ENCODE measurements around the gene FBXO30.
A peak's percentile ranks its signal among the peaks of the same experiment; 100 is the strongest.

FBXO30 gene

GRCh38 chr6:145839653-145840052 is 25.1 kb upstream of the FBXO30 start:
- no peak overlapping the region for H3K27ac ChIP-seq (ENCODE audit: low read length)
- no peak overlapping the region for H3K4me2 ChIP-seq (ENCODE audit: insufficient read depth, low read length)
- no peaks in the 10 kb centered on the region for H3K9me3 ChIP-seq (ENCODE audit: insufficient read depth, low read length, severe bottlenecking)
- H3K4me3 ChIP-seq (ENCODE audit: low read depth in 1 of 2, low read length in 2 of 2): no peak overlapping the region
- no peaks in the 10 kb centered on the region for H3K79me2 ChIP-seq (ENCODE audit: insufficient read depth, low read length)
- ATAC-seq (ENCODE audit: insufficient read depth, low read depth): no peak
- H3K27me3 ChIP-seq (ENCODE audit: insufficient read depth, low read length, poor library complexity): no peaks in the 10 kb centered on the region
- H2AFZ ChIP-seq (ENCODE audit: low read depth, low read length): no peak overlapping the region
- H3K36me3 ChIP-seq (ENCODE audit: insufficient read depth, low read length): no peaks in the 10 kb centered on the region
- H4K20me1 ChIP-seq (ENCODE audit: insufficient read depth, low read length): no peaks in the 10 kb centered on the region
- H3K9ac ChIP-seq (ENCODE audit: low read depth, low read length): no peak overlapping the region
- H3K4me1 ChIP-seq (ENCODE audit: insufficient read depth, low read length): no peaks in the 10 kb centered on the region
- no peak for DNase-seq
- no peak for TF ChIP-seq EZH2 (IDR thresholded peaks at IDR 0.05; ENCODE audit: borderline replicate concordance, low read depth, low read length, severe bottlenecking)
- TF ChIP-seq CTCF (IDR thresholded peaks at IDR 0.05; ENCODE audit: borderline replicate concordance, extremely low read depth, low read length, poor library complexity, severe bottlenecking): no peak

- H3K4me1 ChIP-seq (ENCODE audit: insufficient read depth, low read length): no peaks in the 10 kb centered on the region
- no peak for ATAC-seq (ENCODE audit: insufficient read depth, low read depth)
- DNase-seq: no peak
- H3K9ac ChIP-seq (ENCODE audit: low read depth, low read length): no peak overlapping the region
- H3K9me3 ChIP-seq (ENCODE audit: insufficient read depth, low read length, severe bottlenecking): no peaks in the 10 kb centered on the region
- H2AFZ ChIP-seq (ENCODE audit: low read depth, low read length): no peak overlapping the region
- H3K79me2 ChIP-seq (ENCODE audit: insufficient read depth, low read length): no peaks in the 10 kb centered on the region
- H3K27ac ChIP-seq (ENCODE audit: low read length): no peak overlapping the region
- H3K4me3 ChIP-seq (ENCODE audit: low read depth in 1 of 2, low read length in 2 of 2): no peak overlapping the region
- no peak for TF ChIP-seq CTCF (IDR thresholded peaks at IDR 0.05; ENCODE audit: borderline replicate concordance, extremely low read depth, low read length, poor library complexity, severe bottlenecking)
- no peak for TF ChIP-seq EZH2 (IDR thresholded peaks at IDR 0.05; ENCODE audit: borderline replicate concordance, low read depth, low read length, severe bottlenecking)
- H4K20me1 ChIP-seq (ENCODE audit: insufficient read depth, low read length): no peaks in the 10 kb centered on the region
- H3K4me2 ChIP-seq (ENCODE audit: insufficient read depth, low read length): no peak overlapping the region
- H3K27me3 ChIP-seq (ENCODE audit: insufficient read depth, low read length, poor library complexity): no peaks in the 10 kb centered on the region
- H3K36me3 ChIP-seq (ENCODE audit: insufficient read depth, low read length): no peaks in the 10 kb centered on the region
Observed at GRCh38 chr6:145838305-145838704, 23.7 kb upstream of the FBXO30 start.

GRCh38 chr6:145836772-145837171 is 22.2 kb upstream of the FBXO30 start:
- Histone ChIP-seq H3K27me3 (ENCODE audit: insufficient read depth, low read length, poor library complexity) (no peaks in the 10 kb centered on the region), H4K20me1 (ENCODE audit: insufficient read depth, low read length) (no peaks in the 10 kb centered on the region), H3K79me2 (ENCODE audit: insufficient read depth, low read length) (no peaks in the 10 kb centered on the region), H3K27ac (ENCODE audit: low read length) (no peak overlapping the region), H3K9ac (ENCODE audit: low read depth, low read length) (no peak overlapping the region), H3K4me3 (ENCODE audit: low read depth in 1 of 2, low read length in 2 of 2) (no peak overlapping the region), H3K9me3 (ENCODE audit: insufficient read depth, low read length, severe bottlenecking) (no peaks in the 10 kb centered on the region), H3K36me3 (ENCODE audit: insufficient read depth, low read length) (no peaks in the 10 kb centered on the region), H3K4me2 (ENCODE audit: insufficient read depth, low read length) (no peak overlapping the region), H2AFZ (ENCODE audit: low read depth, low read length) (no peak overlapping the region), H3K4me1 (ENCODE audit: insufficient read depth, low read length) (no peaks in the 10 kb centered on the region)
- ATAC-seq (ENCODE audit: insufficient read depth, low read depth): no peak
- no peak for TF ChIP-seq EZH2 (IDR thresholded peaks at IDR 0.05; ENCODE audit: borderline replicate concordance, low read depth, low read length, severe bottlenecking)
- TF ChIP-seq CTCF (IDR thresholded peaks at IDR 0.05; ENCODE audit: borderline replicate concordance, extremely low read depth, low read length, poor library complexity, severe bottlenecking): no peak
- DNase-seq: no peak

- no peaks in the 10 kb centered on the region for H4K20me1 ChIP-seq (ENCODE audit: insufficient read depth, low read length)
- H2AFZ ChIP-seq (ENCODE audit: low read depth, low read length): no peak overlapping the region
- H3K27ac ChIP-seq (ENCODE audit: low read length): no peak overlapping the region
- H3K4me1 ChIP-seq (ENCODE audit: insufficient read depth, low read length): no peaks in the 10 kb centered on the region
- H3K4me2 ChIP-seq (ENCODE audit: insufficient read depth, low read length): no peak overlapping the region
- no peaks in the 10 kb centered on the region for H3K27me3 ChIP-seq (ENCODE audit: insufficient read depth, low read length, poor library complexity)
- 0 out of 3 replicates have a peak, but pooled peaks have one; percentile 45 for ATAC-seq (ENCODE audit: insufficient read depth, low read depth)
- no peak overlapping the region for H3K4me3 ChIP-seq (ENCODE audit: low read depth in 1 of 2, low read length in 2 of 2)
- no peak for DNase-seq
- no peak for TF ChIP-seq CTCF (IDR thresholded peaks at IDR 0.05; ENCODE audit: borderline replicate concordance, extremely low read depth, low read length, poor library complexity, severe bottlenecking)
- TF ChIP-seq EZH2 (IDR thresholded peaks at IDR 0.05; ENCODE audit: borderline replicate concordance, low read depth, low read length, severe bottlenecking): no peak
- no peaks in the 10 kb centered on the region for H3K36me3 ChIP-seq (ENCODE audit: insufficient read depth, low read length)
- H3K9ac ChIP-seq (ENCODE audit: low read depth, low read length): no peak overlapping the region
- H3K79me2 ChIP-seq (ENCODE audit: insufficient read depth, low read length): no peaks in the 10 kb centered on the region
- H3K9me3 ChIP-seq (ENCODE audit: insufficient read depth, low read length, severe bottlenecking): no peaks in the 10 kb centered on the region
Observed at GRCh38 chr6:145836170-145836569, 21.6 kb upstream of the FBXO30 start.
